Breast epithelium (tissue), 3 donors: ENCODE data around the gene CLEC19A.

ENCODE experiments used
- CTCF ChIP-seq, 3 donors: fragments of 450-650 bp; IDR thresholded peaks; one replicate each; pipeline ENCODE4 v1.5.1; 2016 to 2017; ENCODE audit warnings: antibody characterized with exemption in 3 of 3, mild to moderate bottlenecking in 3 of 3, moderate library complexity in 3 of 3
- POLR2AphosphoS5 ChIP-seq, 3 donors: sonication (generic); formaldehyde crosslinking; IDR thresholded peaks; one replicate each; pipeline ENCODE4 v1.6.1; 2017; ENCODE audit warnings: antibody characterized with exemption in 3 of 3

- TF ChIP-seq CTCF (IDR thresholded peaks at IDR 0.05), result no peak
- TF ChIP-seq POLR2AphosphoS5 (IDR thresholded peaks at IDR 0.05), result no peak
Measured at GRCh38 chr16:19254611-19255010, 30.9 kb upstream of the CLEC19A start.
